Liver (tissue), 9 donors: ENCODE results near the gene TK1. TPM values are rescaled to one million over a fixed set of nuclear protein-coding genes. Genes with fewer than 3 reads are reported as not detected.

ENCODE experiments used
- DNase-seq: peaks from one replicate; pipeline ENCODE4 v3.0.0-alpha.2; 2017; ENCODE audit warnings: low spot score
- H3K27ac ChIP-seq, 2 donors: one replicate each; pipeline ENCODE4 v1.7.0; 2013; ENCODE audit warnings: inconsistent platforms in 2 of 2, low read length in 2 of 2, control low read depth in 1 of 2, low read depth in 1 of 2, mild to moderate bottlenecking in 1 of 2
- H3K27me3 ChIP-seq, 4 donors: one replicate each; pipeline versions ENCODE4 v1.6.1 to v1.7.0; 2013; ENCODE audit warnings: low read length in 3 of 4, inconsistent platforms in 1 of 4, mild to moderate bottlenecking in 1 of 4, moderate library complexity in 1 of 4; ENCODE audit not compliant: control insufficient read depth in 4 of 4, insufficient read depth in 4 of 4
- H3K36me3 ChIP-seq, 4 donors: one replicate each; pipeline versions ENCODE4 v1.6.1 to v1.7.0; 2013; ENCODE audit warnings: low read length in 3 of 4, mild to moderate bottlenecking in 3 of 4, low read depth in 1 of 4, moderate library complexity in 1 of 4; ENCODE audit not compliant: control insufficient read depth in 4 of 4, insufficient read depth in 3 of 4
- H3K4me1 ChIP-seq, 4 donors: one replicate each; pipeline versions ENCODE4 v1.6.1 to v1.7.0; 2013; ENCODE audit warnings: low read length in 3 of 4, mild to moderate bottlenecking in 3 of 4, moderate library complexity in 1 of 4; ENCODE audit not compliant: control insufficient read depth in 4 of 4, insufficient read depth in 4 of 4
- H3K4me3 ChIP-seq, 3 donors: one replicate each; pipeline versions ENCODE4 v1.6.1 to v1.7.0; 2013; ENCODE audit warnings: low read length in 3 of 3, control low read depth in 1 of 3, low read depth in 1 of 3, mild to moderate bottlenecking in 1 of 3
- H3K9ac ChIP-seq, 2 donors: one replicate each; pipeline ENCODE4 v1.7.0; 2013; ENCODE audit warnings: low read length in 2 of 2, mild to moderate bottlenecking in 2 of 2, moderate library complexity in 2 of 2, control low read depth in 1 of 2, low read depth in 1 of 2
- H3K9me3 ChIP-seq, 4 donors: one replicate each; pipeline versions ENCODE4 v1.6.1 to v1.7.0; 2013; ENCODE audit warnings: low read length in 3 of 4; ENCODE audit not compliant: control insufficient read depth in 4 of 4
- EGR1 ChIP-seq, 2 donors: IDR thresholded peaks; 2 replicates each; pipeline ENCODE4 v1.6.1; 2016 to 2018; ENCODE audit warnings: antibody characterized with exemption in 2 of 2, low read depth in 2 of 2
- FOXA1 ChIP-seq: IDR thresholded peaks from 2 replicates; pipeline ENCODE4 v1.6.1; 2016; ENCODE audit warnings: antibody characterized with exemption
- FOXA2 ChIP-seq: IDR thresholded peaks from 2 replicates; pipeline ENCODE4 v1.6.1; 2016; ENCODE audit warnings: antibody characterized with exemption
- GABPA ChIP-seq, 2 donors: IDR thresholded peaks in 1 of 2; conservative IDR thresholded peaks in 1 of 2; 2 replicates each; pipeline ENCODE4 v1.6.1; 2016; ENCODE audit warnings: antibody characterized with exemption in 2 of 2, mild to moderate bottlenecking in 1 of 2, moderate library complexity in 1 of 2
- HNF4A ChIP-seq, 2 donors: conservative IDR thresholded peaks; 2 replicates each; pipeline ENCODE4 v1.6.1; 2016; ENCODE audit warnings: antibody characterized with exemption in 2 of 2, mild to moderate bottlenecking in 2 of 2
- HNF4G ChIP-seq: IDR thresholded peaks from 2 replicates; pipeline ENCODE4 v1.6.1; 2016; ENCODE audit warnings: antibody characterized with exemption
- JUND ChIP-seq, 2 donors: IDR thresholded peaks; 2 replicates each; pipeline ENCODE4 v1.6.1; 2016; ENCODE audit warnings: antibody characterized with exemption in 2 of 2
- NR2F2 ChIP-seq: IDR thresholded peaks from 2 replicates; pipeline ENCODE4 v1.6.1; 2016; ENCODE audit warnings: antibody characterized with exemption
- RAD21 ChIP-seq, 2 donors: IDR thresholded peaks; 2 replicates each; pipeline ENCODE4 v1.6.1; 2016; ENCODE audit warnings: antibody characterized with exemption in 2 of 2, mild to moderate bottlenecking in 2 of 2
- RXRA ChIP-seq, 2 donors: IDR thresholded peaks; 2 replicates each; pipeline ENCODE4 v1.6.1; 2017 to 2018; ENCODE audit warnings: antibody characterized with exemption in 2 of 2, mild to moderate bottlenecking in 1 of 2
- SP1 ChIP-seq: IDR thresholded peaks from 2 replicates; pipeline ENCODE4 v1.6.1; 2018; ENCODE audit warnings: antibody characterized with exemption, mild to moderate bottlenecking
- TAF1 ChIP-seq: conservative IDR thresholded peaks from 2 replicates; pipeline ENCODE4 v1.6.1; 2016; ENCODE audit warnings: antibody characterized with exemption, mild to moderate bottlenecking
- YY1 ChIP-seq: IDR thresholded peaks from 2 replicates; pipeline ENCODE4 v1.6.1; 2016; ENCODE audit warnings: antibody characterized with exemption, mild to moderate bottlenecking
- WGBS: extraction: QIAGEN DNeasy Blood & Tissue Kit; methylation state at CpG from one replicate; pipeline ENCODE4 v1.1.7; 2013; 5-methylcytosine and 5-hydroxymethylcytosine counted together
- polyA plus RNA-seq, 2 donors: library from polyadenylated mRNA; stranded (reverse) in 1 of 2; unstranded in 1 of 2; fragments of 200-250 nt in 1 of 2; fragments of >200 nt in 1 of 2; fragmentation: Nextera tagmentation in 1 of 2; extraction: Ambion mirVana in 1 of 2; gene quantifications; one replicate each; pipeline versions ENCODE4 v1.2.1 to v1.2.3, GENCODE V29; 2013 to 2015
- total RNA-seq, 2 donors: library from RNA; depleted of rRNA; stranded (reverse); fragments of >200 nt; gene quantifications; one replicate each; pipeline ENCODE4 v1.2.3, GENCODE V29; 2014
- TF ChIP-seq, protein P1 (sequence below): IDR thresholded peaks from 2 replicates; pipeline ENCODE4 v1.6.1; 2016; ENCODE audit warnings: antibody characterized with exemption
- TF ChIP-seq, protein P2 (sequence below): fragments of 150-350 bp; IDR thresholded peaks from 2 replicates; pipeline ENCODE4 v1.5.1; 2017; ENCODE audit warnings: improper control_type of control experiment, low read depth, low read length; ENCODE audit not compliant: missing input control
- TF ChIP-seq, protein P3 (sequence below): IDR thresholded peaks from 2 replicates; pipeline ENCODE4 v1.6.1; 2016; ENCODE audit warnings: antibody characterized with exemption
- TF ChIP-seq, protein P4 (sequence below): IDR thresholded peaks from 2 replicates; pipeline ENCODE4 v1.6.1; 2016; ENCODE audit warnings: antibody characterized with exemption, mild to moderate bottlenecking
- TF ChIP-seq, protein P5 (sequence below): IDR thresholded peaks from 2 replicates; pipeline ENCODE4 v1.6.1; 2016; ENCODE audit warnings: antibody characterized with exemption
- donor health status: healthy.
- donor health status: healthy.
- donor health status: healthy.
- donor health status: healthy.
- donor health status: healthy.

The TK1 gene
- total and polyA plus RNA-seq, 4 donors, result 0.84 to 97.6 (median 10.1) TPM

DNA sequence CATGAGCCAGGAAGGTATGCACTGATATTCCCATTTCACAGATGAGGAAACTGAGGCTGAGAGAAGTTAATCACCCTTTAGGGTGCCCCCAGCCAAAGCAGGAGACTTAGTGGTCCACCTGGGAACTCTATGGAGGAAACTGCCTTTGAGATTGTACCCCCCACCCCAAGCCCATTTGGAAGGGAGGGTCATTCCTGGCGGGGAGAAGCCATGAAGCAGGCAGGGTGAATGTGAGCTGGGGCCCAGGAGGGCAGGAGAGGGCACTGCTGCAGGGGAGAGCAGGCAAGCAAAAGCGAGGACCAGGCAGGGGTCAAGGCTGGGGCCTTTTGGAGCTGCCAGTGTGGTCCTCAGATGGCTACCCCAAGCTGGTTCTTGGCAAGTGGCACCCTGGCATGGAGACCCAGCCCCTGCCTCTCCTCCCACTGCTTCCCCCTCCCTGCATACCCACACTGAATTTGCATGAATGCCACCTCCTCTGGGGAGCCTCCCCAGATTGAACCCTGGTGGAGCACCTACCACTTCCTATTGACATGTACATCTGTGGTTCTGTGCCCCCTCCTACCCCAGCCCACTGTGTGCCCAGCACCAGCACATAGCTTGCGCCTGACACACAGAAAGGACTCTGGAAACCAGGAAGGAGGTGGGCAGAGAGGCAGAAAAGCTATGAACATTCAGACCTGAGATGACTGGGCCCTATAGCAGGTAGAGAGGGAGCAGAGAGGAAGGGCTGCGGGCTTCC is 57.3 kb downstream of the TK1 start:
- peak overlapping the region in 1 of 2 donors; percentile 9 for H3K9ac ChIP-seq
- H3K27ac ChIP-seq, result peak overlapping the region; percentile 72 to 80
- no peak overlapping the region for H3K4me3 ChIP-seq
- H3K27me3 ChIP-seq, result no peaks in the 10 kb centered on the region
- no peak for DNase-seq
- no peaks in the 10 kb centered on the region for H3K9me3 ChIP-seq
- peaks cover 3 to 44% (median 14%) of the 10 kb centered on the region in 4 donors for H3K4me1 ChIP-seq
- H3K36me3 ChIP-seq, result no peaks in the 10 kb centered on the region
- TF ChIP-seq SP1 (no peak), NR2F2 (no peak), FOXA2 (no peak), EGR1 (IDR thresholded peaks at IDR 0.05; ENCODE audit: low read depth in 2 of 2) (no peak), HNF4G (no peak), GABPA (IDR thresholded peaks at IDR 0.05 in 1 of 2, conservative IDR thresholded peaks at IDR 0.05 in 1 of 2) (no peak), YY1 (no peak), TAF1 (no peak), FOXA1 (no peak), RXRA (IDR thresholded peaks at IDR 0.05) (no peak), JUND (IDR thresholded peaks at IDR 0.05) (no peak), HNF4A (conservative IDR thresholded peaks at IDR 0.05) (no peak), RAD21 (IDR thresholded peaks at IDR 0.05) (no peak)
- TF ChIP-seq, protein P1, sequence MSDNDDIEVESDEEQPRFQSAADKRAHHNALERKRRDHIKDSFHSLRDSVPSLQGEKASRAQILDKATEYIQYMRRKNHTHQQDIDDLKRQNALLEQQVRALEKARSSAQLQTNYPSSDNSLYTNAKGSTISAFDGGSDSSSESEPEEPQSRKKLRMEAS, result no peak
- TF ChIP-seq, protein P2, sequence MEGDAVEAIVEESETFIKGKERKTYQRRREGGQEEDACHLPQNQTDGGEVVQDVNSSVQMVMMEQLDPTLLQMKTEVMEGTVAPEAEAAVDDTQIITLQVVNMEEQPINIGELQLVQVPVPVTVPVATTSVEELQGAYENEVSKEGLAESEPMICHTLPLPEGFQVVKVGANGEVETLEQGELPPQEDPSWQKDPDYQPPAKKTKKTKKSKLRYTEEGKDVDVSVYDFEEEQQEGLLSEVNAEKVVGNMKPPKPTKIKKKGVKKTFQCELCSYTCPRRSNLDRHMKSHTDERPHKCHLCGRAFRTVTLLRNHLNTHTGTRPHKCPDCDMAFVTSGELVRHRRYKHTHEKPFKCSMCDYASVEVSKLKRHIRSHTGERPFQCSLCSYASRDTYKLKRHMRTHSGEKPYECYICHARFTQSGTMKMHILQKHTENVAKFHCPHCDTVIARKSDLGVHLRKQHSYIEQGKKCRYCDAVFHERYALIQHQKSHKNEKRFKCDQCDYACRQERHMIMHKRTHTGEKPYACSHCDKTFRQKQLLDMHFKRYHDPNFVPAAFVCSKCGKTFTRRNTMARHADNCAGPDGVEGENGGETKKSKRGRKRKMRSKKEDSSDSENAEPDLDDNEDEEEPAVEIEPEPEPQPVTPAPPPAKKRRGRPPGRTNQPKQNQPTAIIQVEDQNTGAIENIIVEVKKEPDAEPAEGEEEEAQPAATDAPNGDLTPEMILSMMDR, result no peak
- TF ChIP-seq, protein P3, sequence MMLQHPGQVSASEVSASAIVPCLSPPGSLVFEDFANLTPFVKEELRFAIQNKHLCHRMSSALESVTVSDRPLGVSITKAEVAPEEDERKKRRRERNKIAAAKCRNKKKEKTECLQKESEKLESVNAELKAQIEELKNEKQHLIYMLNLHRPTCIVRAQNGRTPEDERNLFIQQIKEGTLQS, result no peak
- TF ChIP-seq, protein P4, sequence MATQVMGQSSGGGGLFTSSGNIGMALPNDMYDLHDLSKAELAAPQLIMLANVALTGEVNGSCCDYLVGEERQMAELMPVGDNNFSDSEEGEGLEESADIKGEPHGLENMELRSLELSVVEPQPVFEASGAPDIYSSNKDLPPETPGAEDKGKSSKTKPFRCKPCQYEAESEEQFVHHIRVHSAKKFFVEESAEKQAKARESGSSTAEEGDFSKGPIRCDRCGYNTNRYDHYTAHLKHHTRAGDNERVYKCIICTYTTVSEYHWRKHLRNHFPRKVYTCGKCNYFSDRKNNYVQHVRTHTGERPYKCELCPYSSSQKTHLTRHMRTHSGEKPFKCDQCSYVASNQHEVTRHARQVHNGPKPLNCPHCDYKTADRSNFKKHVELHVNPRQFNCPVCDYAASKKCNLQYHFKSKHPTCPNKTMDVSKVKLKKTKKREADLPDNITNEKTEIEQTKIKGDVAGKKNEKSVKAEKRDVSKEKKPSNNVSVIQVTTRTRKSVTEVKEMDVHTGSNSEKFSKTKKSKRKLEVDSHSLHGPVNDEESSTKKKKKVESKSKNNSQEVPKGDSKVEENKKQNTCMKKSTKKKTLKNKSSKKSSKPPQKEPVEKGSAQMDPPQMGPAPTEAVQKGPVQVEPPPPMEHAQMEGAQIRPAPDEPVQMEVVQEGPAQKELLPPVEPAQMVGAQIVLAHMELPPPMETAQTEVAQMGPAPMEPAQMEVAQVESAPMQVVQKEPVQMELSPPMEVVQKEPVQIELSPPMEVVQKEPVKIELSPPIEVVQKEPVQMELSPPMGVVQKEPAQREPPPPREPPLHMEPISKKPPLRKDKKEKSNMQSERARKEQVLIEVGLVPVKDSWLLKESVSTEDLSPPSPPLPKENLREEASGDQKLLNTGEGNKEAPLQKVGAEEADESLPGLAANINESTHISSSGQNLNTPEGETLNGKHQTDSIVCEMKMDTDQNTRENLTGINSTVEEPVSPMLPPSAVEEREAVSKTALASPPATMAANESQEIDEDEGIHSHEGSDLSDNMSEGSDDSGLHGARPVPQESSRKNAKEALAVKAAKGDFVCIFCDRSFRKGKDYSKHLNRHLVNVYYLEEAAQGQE, result no peak
- TF ChIP-seq, protein P5, sequence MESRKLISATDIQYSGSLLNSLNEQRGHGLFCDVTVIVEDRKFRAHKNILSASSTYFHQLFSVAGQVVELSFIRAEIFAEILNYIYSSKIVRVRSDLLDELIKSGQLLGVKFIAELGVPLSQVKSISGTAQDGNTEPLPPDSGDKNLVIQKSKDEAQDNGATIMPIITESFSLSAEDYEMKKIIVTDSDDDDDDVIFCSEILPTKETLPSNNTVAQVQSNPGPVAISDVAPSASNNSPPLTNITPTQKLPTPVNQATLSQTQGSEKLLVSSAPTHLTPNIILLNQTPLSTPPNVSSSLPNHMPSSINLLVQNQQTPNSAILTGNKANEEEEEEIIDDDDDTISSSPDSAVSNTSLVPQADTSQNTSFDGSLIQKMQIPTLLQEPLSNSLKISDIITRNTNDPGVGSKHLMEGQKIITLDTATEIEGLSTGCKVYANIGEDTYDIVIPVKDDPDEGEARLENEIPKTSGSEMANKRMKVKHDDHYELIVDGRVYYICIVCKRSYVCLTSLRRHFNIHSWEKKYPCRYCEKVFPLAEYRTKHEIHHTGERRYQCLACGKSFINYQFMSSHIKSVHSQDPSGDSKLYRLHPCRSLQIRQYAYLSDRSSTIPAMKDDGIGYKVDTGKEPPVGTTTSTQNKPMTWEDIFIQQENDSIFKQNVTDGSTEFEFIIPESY, result no peak
- WGBS, result 82% methylated on average over 4 of the region's 4 CpGs
